K562 (cell line): Measurements from ENCODE around the gene TLX3. TPM values are rescaled to one million over a fixed set of nuclear protein-coding genes. Genes with fewer than 3 reads are reported as not detected.

ENCODE experiments used
- ATAC-seq: fragments of 200-7000 bp; cut with Tn5 transposase; 3 replicates; pipeline ENCODE4 v1.9.1; 2020; ENCODE audit warnings: moderate library complexity
- BruUV-seq: library from RNA; stranded (reverse); fragments of 400-500 nt; replicated peaks from 2 replicates; lab custom pipeline; 2021; lab: Mats Ljungman, UMichigan
- CTCF ChIA-PET: fragments of 300-600 bp; formaldehyde crosslinking; extraction: SDS; loops from one replicate; lab custom pipeline; 2021; ENCODE audit warnings: low intra/inter-chr PET ratio; lab: Yijun Ruan, JAX
- POLR2A ChIA-PET: fragments of 300-600, 350-650 bp; sonication (Branson Sonifier 250); formaldehyde crosslinking; extraction: SDS; loops from one replicate; lab custom pipeline; 2021; ENCODE audit warnings: antibody characterized with exemption, inconsistent platforms; lab: Yijun Ruan, JAX
- DNase-seq, 4 experiments: peaks; one replicate each; pipeline versions ENCODE4 v3.0.0 to v3.0.0-alpha.2; 2011 to 2018; ENCODE audit warnings: low spot score in 3 of 4, mixed read lengths in 3 of 4; ENCODE audit errors: extremely low read depth in 1 of 4
- FAIRE-seq: peaks from 2 replicates; lab custom pipeline; 2011; peaks lifted over from hg19 to GRCh38; lab: Jason Lieb, UNC
- H2AFZ ChIP-seq: 2 replicates; pipeline ENCODE4 v1.6.0; 2011; ENCODE audit warnings: low read depth, low read length, control low read depth, inconsistent platforms
- H3K27ac ChIP-seq: fragments of 200-600 bp; 3 replicates; pipeline ENCODE4 v1.8.0; 2011; ENCODE audit warnings: low read depth, mild to moderate bottlenecking, control low read depth, inconsistent platforms, low read length, moderate library complexity, mixed read lengths; ENCODE audit errors: extremely low read depth
- H3K27me3 ChIP-seq, 2 experiments: fragments of 300-600 bp in 1 of 2; 2 replicates in 1 of 2; 3 replicates in 1 of 2; pipeline versions ENCODE4 v1.6.0 to v1.8.0; 2011; ENCODE audit warnings: inconsistent platforms in 2 of 2, low read length in 2 of 2, mild to moderate bottlenecking in 1 of 2, mixed read lengths in 1 of 2, moderate library complexity in 1 of 2; ENCODE audit not compliant: control insufficient read depth in 2 of 2, insufficient read depth in 2 of 2
- H3K36me3 ChIP-seq: fragments of 300-600 bp; 3 replicates; pipeline ENCODE4 v1.8.0; 2011; ENCODE audit warnings: mild to moderate bottlenecking, low read length, inconsistent platforms; ENCODE audit not compliant: control insufficient read depth, insufficient read depth
- H3K4me1 ChIP-seq, 2 experiments: fragments of 200-600 bp in 1 of 2; replicated peaks in 1 of 2; 2 replicates in 1 of 2; 3 replicates in 1 of 2; pipeline versions ENCODE4 v1.5.1 to v1.8.0; 2011; ENCODE audit warnings: inconsistent platforms in 2 of 2, low read length in 2 of 2, mild to moderate bottlenecking in 1 of 2, mixed read lengths in 1 of 2, moderate library complexity in 1 of 2; ENCODE audit not compliant: control insufficient read depth in 2 of 2, insufficient read depth in 2 of 2
- H3K4me2 ChIP-seq: 2 replicates; pipeline ENCODE4 v1.6.1; 2011; ENCODE audit warnings: low read length, control low read depth, inconsistent platforms, mixed read lengths; ENCODE audit not compliant: insufficient read depth
- H3K4me3 ChIP-seq: fragments of 200-600 bp; sonication (generic), shearing (Covaris generic); 2 replicates; pipeline ENCODE4 v1.5.1; 2016; ENCODE audit warnings: control low read depth, inconsistent platforms
- H3K79me2 ChIP-seq: fragments of 200-600 bp; 3 replicates; pipeline ENCODE4 v1.8.0; 2011; ENCODE audit warnings: low read length, inconsistent platforms; ENCODE audit not compliant: control insufficient read depth, insufficient read depth
- H3K9ac ChIP-seq, 2 experiments: 2 replicates each; pipeline versions ENCODE4 v1.6.0 to v1.6.1; 2011; ENCODE audit warnings: low read depth in 2 of 2, low read length in 2 of 2, control low read depth in 1 of 2, inconsistent platforms in 1 of 2, mild to moderate bottlenecking in 1 of 2, mixed read lengths in 1 of 2; ENCODE audit not compliant: insufficient read depth in 1 of 2
- H3K9me1 ChIP-seq: one replicate; pipeline ENCODE4 v1.6.0; 2011; ENCODE audit warnings: inconsistent platforms, mild to moderate bottlenecking, low read length, moderate library complexity; ENCODE audit not compliant: control insufficient read depth, insufficient read depth
- H3K9me3 ChIP-seq: replicated peaks from 2 replicates; pipeline ENCODE4 v1.5.1; 2011; ENCODE audit warnings: low read depth, low read length, inconsistent platforms; ENCODE audit not compliant: control insufficient read depth, insufficient read depth
- H4K20me1 ChIP-seq: replicated peaks from 2 replicates; pipeline ENCODE4 v1.6.1; 2011; ENCODE audit warnings: low read length, inconsistent platforms, mixed read lengths; ENCODE audit not compliant: control insufficient read depth, insufficient read depth
- ARID1B ChIP-seq: fragments of 450-650 bp; IDR thresholded peaks from 2 replicates; pipeline ENCODE4 v1.6.1; 2016; ENCODE audit warnings: antibody characterized with exemption, mild to moderate bottlenecking, inconsistent platforms
- ERF ChIP-seq: fragments of 450-650 bp; formaldehyde crosslinking; IDR thresholded peaks from 2 replicates; pipeline ENCODE4 v1.4.0; 2020; ENCODE audit warnings: mild to moderate bottlenecking, mixed read lengths
- MBD2 ChIP-seq: sonication (generic); IDR thresholded peaks from 2 replicates; pipeline ENCODE4 v1.6.1; 2016; ENCODE audit warnings: low read depth, borderline replicate concordance
- TGIF2 ChIP-seq: sonication (generic); formaldehyde crosslinking; IDR thresholded peaks from 2 replicates; pipeline ENCODE4 v1.8.1; 2022; ENCODE audit warnings: mild to moderate bottlenecking, missing genetic modification reagents, moderate library complexity
- WGBS: fragments of 100-300 bp; shearing (Covaris generic); methylation state at CpG from one replicate; pipeline ENCODE4 v1.1.6; 2016; ENCODE audit warnings: low coverage, mixed read lengths; ENCODE audit not compliant: insufficient coverage; ENCODE audit errors: missing lambda C conversion rate; 5-methylcytosine and 5-hydroxymethylcytosine counted together
- in situ Hi-C: fragments of 300-500 bp; cut with MboI; formaldehyde crosslinking; loops from 4 replicates; pipeline ENCODE4 v1.15.0; 2018; ENCODE audit warnings: inconsistent platforms, mixed read lengths
- intact Hi-C: fragments of 100-400 bp; cut with micrococcal nuclease; formaldehyde crosslinking; loops from 2 replicates; pipeline ENCODE4 v1.14.2; 2022
- polyA plus RNA-seq, 8 experiments: library from polyadenylated mRNA; depleted of rRNA in 4 of 8; stranded (reverse) in 5 of 8; unstranded in 3 of 8; fragments of >200 nt; fragmentation: Nextera tagmentation in 2 of 8; fragmentation: Illumina TruSeq in 1 of 8; extraction: Ambion mirVana in 2 of 8; extraction: Trizol in 1 of 8; gene quantifications; 2 replicates each; pipeline versions ENCODE4 v1.2.1 to v1.2.3, GENCODE V29; 2011 to 2014; ENCODE audit warnings: inconsistent platforms in 1 of 8, missing spikeins in 1 of 8
- total RNA-seq, 7 experiments: library from RNA; depleted of rRNA in 6 of 7; stranded (reverse); fragments of >200 nt in 6 of 7; fragmentation: Illumina TruSeq in 2 of 7; extraction: Trizol in 2 of 7; gene quantifications; 2 replicates each; pipeline versions ENCODE4 v1.2.1 to v1.2.3, GENCODE V29; 2011 to 2021; ENCODE audit warnings: low replicate concordance in 1 of 7
- TF ChIP-seq, protein P1 (sequence below): sonication (generic); IDR thresholded peaks from 2 replicates; pipeline ENCODE4 v1.6.1; 2016

Gene TLX3
- total and polyA plus RNA-seq, 9 of the 15 experiments (the other 6 are each of a cell fraction or from before 2014, with no cell fraction given): not detected

DNA sequence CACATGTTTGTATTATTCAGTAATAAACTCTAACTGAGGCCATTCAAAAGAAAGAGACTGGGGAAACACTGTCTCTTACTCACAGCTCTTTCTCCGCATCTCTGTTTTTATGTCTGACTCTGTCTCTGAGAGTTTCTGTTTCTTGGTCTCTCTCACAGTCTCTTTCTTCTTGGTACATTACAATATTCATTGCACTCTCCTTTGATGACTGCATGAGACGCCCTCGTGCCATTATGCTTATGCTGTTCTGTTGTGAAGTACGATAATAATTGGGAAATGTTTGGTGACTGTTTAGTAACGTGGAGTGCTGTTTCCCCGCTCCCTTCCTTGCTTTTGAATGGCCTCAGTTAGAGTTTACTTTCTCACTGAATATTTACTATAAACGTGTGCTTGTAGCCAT, 25.3 kb upstream of the TLX3 start:
- no peak for TF ChIP-seq TGIF2 (CRISPR knock-in tag)
- no peak overlapping the region for H3K27ac ChIP-seq
- ChIA-PET CTCF (no interaction called here), POLR2A (no interaction called here)
- H3K4me3 ChIP-seq: no peak overlapping the region
- no peak for FAIRE-seq
- no peaks in the 10 kb centered on the region for H3K36me3 ChIP-seq
- no peaks in the 10 kb centered on the region for H3K9me3 ChIP-seq
- no peak for ATAC-seq
- no TSS peak for BruUV-seq
- no peaks in the 10 kb centered on the region for H4K20me1 ChIP-seq
- H3K9me1 ChIP-seq: no peaks in the 10 kb centered on the region
- no peak overlapping the region for H2AFZ ChIP-seq
- no peak overlapping the region for H3K9ac ChIP-seq
- no peaks in the 10 kb centered on the region for H3K4me1 ChIP-seq
- H3K79me2 ChIP-seq: no peaks in the 10 kb centered on the region
- DNase-seq: no peak
- intact Hi-C loops (no loop called here), in situ Hi-C loops (no loop called here)
- H3K4me2 ChIP-seq: no peak overlapping the region
- H3K27me3 ChIP-seq: no peaks in the 10 kb centered on the region
- WGBS: 2% methylated on average over 7 of the region's 7 CpGs

DNA sequence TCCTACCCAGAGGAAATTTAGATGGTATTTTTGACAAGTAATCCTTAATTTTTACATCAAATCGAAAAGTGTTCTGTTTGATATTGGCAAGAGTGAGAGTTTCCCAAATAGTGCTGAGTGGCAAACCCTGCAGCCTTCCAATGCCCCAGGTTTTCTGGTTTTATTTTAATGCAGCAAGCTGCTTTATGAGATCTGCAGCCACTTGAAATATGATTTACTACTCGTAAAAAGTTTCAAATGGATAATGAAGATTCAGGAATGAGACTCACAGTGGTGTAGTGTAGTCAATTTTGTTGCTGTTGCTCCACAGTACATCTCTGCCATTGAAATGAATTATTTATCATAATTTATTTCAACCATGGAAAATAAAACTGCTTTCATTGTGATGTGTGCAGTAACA, 23.6 kb upstream of the TLX3 start:
- WGBS: 0% methylated on average over 2 of the region's 2 CpGs
- H2AFZ ChIP-seq: no peak overlapping the region
- BruUV-seq: no TSS peak
- H3K27me3 ChIP-seq: no peaks in the 10 kb centered on the region
- no peak for FAIRE-seq
- H3K79me2 ChIP-seq: no peaks in the 10 kb centered on the region
- no peak for DNase-seq
- no peaks in the 10 kb centered on the region for H3K9me1 ChIP-seq
- H3K27ac ChIP-seq: no peak overlapping the region
- ChIA-PET POLR2A (no interaction called here), CTCF (no interaction called here)
- no peaks in the 10 kb centered on the region for H3K4me1 ChIP-seq
- intact Hi-C loops: no loop called here
- H3K9ac ChIP-seq: no peak overlapping the region
- no peaks in the 10 kb centered on the region for H3K9me3 ChIP-seq
- TF ChIP-seq, protein P1, sequence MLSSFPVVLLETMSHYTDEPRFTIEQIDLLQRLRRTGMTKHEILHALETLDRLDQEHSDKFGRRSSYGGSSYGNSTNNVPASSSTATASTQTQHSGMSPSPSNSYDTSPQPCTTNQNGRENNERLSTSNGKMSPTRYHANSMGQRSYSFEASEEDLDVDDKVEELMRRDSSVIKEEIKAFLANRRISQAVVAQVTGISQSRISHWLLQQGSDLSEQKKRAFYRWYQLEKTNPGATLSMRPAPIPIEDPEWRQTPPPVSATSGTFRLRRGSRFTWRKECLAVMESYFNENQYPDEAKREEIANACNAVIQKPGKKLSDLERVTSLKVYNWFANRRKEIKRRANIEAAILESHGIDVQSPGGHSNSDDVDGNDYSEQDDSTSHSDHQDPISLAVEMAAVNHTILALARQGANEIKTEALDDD: no peak
- TF ChIP-seq ERF (CRISPR knock-in tag) (no peak), ARID1B (no peak), MBD2 (no peak)
- in situ Hi-C loops: no loop called here
- H3K36me3 ChIP-seq: no peaks in the 10 kb centered on the region
- no peak overlapping the region for H3K4me2 ChIP-seq
- no peak for ATAC-seq
- H4K20me1 ChIP-seq: no peaks in the 10 kb centered on the region
- no peak overlapping the region for H3K4me3 ChIP-seq
